Breast epithelium (tissue), 3 donors: ENCODE data around the gene BTN2A1.

ENCODE experiments used
- POLR2A ChIP-seq: fragments of 450-650 bp; IDR thresholded peaks from one replicate; pipeline ENCODE4 v1.6.1; 2016; ENCODE audit warnings: antibody characterized with exemption, mild to moderate bottlenecking, moderate library complexity
- TF ChIP-seq, protein P1 (sequence below), 3 donors: fragments of 450-650 bp; IDR thresholded peaks; one replicate each; pipeline ENCODE4 v1.5.1; 2016 to 2017; ENCODE audit warnings: antibody characterized with exemption in 3 of 3, mild to moderate bottlenecking in 3 of 3, moderate library complexity in 3 of 3

DNA sequence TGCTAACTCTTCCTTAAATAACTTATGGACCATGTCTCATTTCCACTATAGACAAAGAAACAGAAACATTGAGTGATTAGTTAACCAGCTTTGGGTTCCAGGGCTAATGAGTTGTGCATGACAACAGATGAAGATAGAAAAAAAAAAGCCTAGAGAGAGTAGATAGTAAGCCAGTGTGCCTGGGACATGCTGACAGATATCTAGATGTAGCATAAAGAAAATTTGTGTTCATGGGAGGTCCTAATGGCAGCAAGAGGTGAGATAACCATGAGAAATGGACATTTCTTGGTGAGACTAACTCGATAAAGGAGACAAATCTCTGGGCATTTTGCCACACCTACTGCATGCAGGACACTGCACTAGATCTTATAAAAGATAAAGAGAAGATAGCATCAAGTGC lies 20.2 kb upstream of the BTN2A1 start:
- TF ChIP-seq, protein P1, sequence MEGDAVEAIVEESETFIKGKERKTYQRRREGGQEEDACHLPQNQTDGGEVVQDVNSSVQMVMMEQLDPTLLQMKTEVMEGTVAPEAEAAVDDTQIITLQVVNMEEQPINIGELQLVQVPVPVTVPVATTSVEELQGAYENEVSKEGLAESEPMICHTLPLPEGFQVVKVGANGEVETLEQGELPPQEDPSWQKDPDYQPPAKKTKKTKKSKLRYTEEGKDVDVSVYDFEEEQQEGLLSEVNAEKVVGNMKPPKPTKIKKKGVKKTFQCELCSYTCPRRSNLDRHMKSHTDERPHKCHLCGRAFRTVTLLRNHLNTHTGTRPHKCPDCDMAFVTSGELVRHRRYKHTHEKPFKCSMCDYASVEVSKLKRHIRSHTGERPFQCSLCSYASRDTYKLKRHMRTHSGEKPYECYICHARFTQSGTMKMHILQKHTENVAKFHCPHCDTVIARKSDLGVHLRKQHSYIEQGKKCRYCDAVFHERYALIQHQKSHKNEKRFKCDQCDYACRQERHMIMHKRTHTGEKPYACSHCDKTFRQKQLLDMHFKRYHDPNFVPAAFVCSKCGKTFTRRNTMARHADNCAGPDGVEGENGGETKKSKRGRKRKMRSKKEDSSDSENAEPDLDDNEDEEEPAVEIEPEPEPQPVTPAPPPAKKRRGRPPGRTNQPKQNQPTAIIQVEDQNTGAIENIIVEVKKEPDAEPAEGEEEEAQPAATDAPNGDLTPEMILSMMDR (IDR thresholded peaks at IDR 0.05), result no peak
- TF ChIP-seq POLR2A, result no peak
